Astrocyte of the spinal cord (primary cell): ENCODE results near the gene MYOT.

Source experiments
- DNase-seq: peaks from one replicate; pipeline ENCODE4 v3.0.0; 2011; ENCODE audit warnings: low read depth, low spot score
- H3K4me3 ChIP-seq: 2 replicates; pipeline ENCODE4 v1.5.1; 2011; ENCODE audit warnings: low read depth, mild to moderate bottlenecking, low read length, moderate library complexity
- in situ Hi-C: cut with HindIII; loops from 2 replicates; pipeline ENCODE4 v1.10.0; 2017; ENCODE audit warnings: low sequenced_read_pairs
- TF ChIP-seq, protein P1 (sequence below): IDR thresholded peaks from 2 replicates; pipeline ENCODE4 v1.5.1; 2012; ENCODE audit warnings: low read depth, mild to moderate bottlenecking, low read length, inconsistent platforms

Gene MYOT

DNA sequence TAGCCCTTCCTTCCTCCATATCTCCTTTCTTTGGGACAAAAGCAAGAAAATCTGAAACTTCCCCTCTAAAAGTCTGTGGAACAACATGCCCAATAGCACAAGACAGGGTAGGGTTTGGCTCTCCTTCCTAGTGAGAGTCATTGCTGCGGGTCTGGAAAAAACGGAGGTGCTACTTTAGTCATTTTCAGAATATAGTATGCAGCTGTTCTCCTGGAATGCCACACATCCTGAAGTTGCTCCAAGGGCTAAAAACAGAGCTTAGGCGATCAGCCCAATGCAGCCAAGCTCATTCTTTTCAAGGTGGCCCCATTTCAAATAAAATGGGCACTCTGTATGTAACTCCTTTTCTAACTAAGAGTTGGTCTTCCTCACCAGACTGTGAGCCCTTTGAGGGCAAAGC is 39.5 kb upstream of the MYOT start:
- TF ChIP-seq, protein P1, sequence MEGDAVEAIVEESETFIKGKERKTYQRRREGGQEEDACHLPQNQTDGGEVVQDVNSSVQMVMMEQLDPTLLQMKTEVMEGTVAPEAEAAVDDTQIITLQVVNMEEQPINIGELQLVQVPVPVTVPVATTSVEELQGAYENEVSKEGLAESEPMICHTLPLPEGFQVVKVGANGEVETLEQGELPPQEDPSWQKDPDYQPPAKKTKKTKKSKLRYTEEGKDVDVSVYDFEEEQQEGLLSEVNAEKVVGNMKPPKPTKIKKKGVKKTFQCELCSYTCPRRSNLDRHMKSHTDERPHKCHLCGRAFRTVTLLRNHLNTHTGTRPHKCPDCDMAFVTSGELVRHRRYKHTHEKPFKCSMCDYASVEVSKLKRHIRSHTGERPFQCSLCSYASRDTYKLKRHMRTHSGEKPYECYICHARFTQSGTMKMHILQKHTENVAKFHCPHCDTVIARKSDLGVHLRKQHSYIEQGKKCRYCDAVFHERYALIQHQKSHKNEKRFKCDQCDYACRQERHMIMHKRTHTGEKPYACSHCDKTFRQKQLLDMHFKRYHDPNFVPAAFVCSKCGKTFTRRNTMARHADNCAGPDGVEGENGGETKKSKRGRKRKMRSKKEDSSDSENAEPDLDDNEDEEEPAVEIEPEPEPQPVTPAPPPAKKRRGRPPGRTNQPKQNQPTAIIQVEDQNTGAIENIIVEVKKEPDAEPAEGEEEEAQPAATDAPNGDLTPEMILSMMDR: no peak
- in situ Hi-C loops: no loop called here
- no peak for DNase-seq
- no peak overlapping the region for H3K4me3 ChIP-seq

DNA sequence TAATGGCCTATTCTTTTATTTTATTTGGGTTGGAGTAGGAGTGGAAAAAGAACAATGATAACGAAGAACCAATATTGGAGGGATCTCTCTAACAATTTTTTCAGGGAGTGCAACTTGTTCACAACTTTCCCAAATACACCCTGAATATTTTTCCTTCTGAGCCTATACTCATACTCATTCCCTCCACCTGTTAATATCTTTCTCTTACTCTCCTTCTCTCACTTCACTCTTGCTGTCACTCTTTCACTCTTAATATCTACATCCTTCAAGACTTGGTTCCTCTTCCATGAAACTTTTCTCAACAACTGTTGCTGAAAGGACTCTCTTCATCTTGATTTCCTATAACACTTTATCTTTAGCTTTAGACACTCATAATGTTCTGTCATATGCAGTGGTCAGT is 39.0 kb upstream of the MYOT start:
- TF ChIP-seq, protein P1: no peak
- no peak overlapping the region for H3K4me3 ChIP-seq
- DNase-seq: no peak
- in situ Hi-C loops: no loop called here

DNA sequence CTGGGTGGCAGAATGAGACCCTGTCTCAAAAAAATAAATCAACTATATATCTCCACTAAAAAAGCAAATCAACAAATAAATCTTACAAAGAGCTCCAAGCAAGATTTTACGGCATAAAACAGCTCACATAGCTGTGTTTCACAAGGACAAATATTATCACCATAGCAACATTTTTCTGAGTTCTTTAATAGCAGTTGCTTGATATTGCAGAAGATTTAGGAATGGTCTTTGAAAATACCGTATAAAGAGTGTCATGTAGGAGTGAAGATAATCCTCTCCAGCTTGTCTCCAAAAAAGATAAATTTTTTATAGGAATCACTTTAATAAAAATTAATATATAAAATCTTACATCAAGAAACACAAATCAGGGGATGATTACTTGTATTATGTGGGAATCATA is 36.6 kb upstream of the MYOT start:
- DNase-seq: no peak
- in situ Hi-C loops: no loop called here
- TF ChIP-seq, protein P1: no peak
- no peak overlapping the region for H3K4me3 ChIP-seq

DNA sequence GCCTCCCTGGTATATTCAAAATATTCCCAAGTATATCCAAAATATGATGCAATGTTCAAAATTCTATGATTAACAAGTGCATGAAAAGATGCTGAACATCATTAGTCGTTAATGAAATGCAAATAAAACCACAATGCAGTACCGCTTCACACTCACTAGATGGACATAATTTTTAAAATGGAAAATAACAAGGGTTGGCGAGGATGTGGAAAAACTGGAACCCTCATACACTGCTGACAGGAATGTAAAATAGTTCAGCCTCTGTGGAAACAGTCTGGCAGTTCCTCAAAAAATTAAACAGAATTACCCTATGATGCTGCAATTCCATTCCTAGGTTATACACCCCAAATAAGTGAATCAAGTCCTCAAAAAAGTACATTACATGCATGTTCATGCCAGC is 36.1 kb upstream of the MYOT start:
- TF ChIP-seq, protein P1: no peak
- DNase-seq: no peak
- in situ Hi-C loops: no loop called here
- no peak overlapping the region for H3K4me3 ChIP-seq

DNA sequence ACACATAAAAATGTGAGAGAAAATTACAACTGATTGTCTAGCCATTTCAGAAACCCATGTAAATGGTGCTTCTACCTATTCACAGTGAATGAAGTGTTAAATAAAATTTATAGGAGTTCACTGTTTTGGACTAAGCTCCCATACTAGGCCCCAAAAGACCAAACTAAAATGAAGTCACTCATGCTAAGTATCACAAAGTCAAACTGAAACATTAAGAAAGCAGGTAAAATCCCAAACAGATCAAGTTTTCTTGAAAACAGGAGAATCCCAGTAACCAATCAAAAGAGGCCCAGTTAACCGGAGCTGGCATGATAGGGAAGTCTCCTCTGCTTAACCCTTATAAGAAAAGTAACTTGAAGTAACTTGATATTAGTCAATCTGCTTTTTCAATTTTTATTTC is 35.2 kb upstream of the MYOT start:
- TF ChIP-seq, protein P1: no peak
- H3K4me3 ChIP-seq: no peak overlapping the region
- no peak for DNase-seq
- in situ Hi-C loops: no loop called here

DNA sequence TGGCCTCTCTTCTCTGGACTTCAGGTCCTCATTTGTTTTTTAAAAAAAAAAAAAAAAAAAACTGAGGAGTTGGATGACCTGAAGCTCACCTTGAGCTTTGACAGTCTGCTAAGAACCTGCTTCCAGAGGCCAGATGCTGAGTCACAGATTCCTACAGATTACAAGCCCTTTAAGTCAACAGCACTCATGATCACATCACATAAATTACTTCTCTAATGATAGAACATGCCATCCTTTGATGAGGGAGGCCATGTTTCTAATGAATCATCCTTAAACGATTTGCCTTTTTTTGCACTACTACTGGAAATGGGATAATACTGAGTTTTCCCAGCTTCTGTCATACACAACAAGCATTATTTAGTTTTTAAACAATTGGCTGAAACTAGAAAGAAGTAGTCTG is 34.2 kb upstream of the MYOT start:
- H3K4me3 ChIP-seq: no peak overlapping the region
- in situ Hi-C loops: no loop called here
- TF ChIP-seq, protein P1: no peak
- DNase-seq: peak; percentile 76

DNA sequence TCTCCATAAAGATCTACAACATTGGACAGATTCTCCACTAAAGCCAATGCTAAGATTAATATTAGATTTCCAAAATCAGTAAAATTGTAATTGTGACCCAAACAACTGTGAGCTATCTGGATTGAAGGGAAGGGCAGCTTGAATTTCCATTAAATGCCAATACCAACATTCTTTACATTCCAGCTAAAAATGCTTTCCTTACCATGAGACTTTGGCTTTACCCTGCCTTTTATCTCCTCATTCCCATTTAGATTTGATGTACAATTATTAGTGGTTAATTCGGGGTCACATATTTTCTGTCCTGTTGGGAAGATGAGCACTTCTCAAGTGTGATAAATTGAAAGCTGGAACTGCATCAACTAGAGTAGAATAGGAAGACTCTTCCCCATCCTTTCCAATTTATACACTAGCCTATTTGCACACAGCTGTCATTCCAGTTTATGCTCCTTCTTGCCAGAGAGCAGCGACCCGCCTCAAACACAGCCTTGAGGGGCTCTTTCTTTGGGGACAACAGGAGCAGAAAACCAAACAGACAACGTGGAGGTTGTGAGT is 33.1 kb upstream of the MYOT start:
- in situ Hi-C loops: no loop called here
- no peak overlapping the region for H3K4me3 ChIP-seq
- no peak for DNase-seq
- TF ChIP-seq, protein P1: no peak
